H1 (cell line): Measurements from ENCODE around the gene B4GAT1. TPM values are rescaled to one million over a fixed set of nuclear protein-coding genes. Genes with fewer than 3 reads are reported as not detected.

ENCODE experiments used
- BCL11A ChIP-seq, 2 experiments: IDR thresholded peaks; one replicate each; pipeline ENCODE4 v1.6.1; 2011; ENCODE audit warnings: low read depth in 2 of 2, low read length in 2 of 2, mild to moderate bottlenecking in 2 of 2
- polyA plus RNA-seq, 7 experiments: library from polyadenylated mRNA; depleted of rRNA in 3 of 7; stranded (reverse) in 5 of 7; unstranded in 2 of 7; fragments of >200 nt in 5 of 7; fragments of 200-250 nt in 2 of 7; gene quantifications; 1 replicate in 5 of 7; 2 replicates in 1 of 7; 4 replicates in 1 of 7; pipeline versions ENCODE4 v1.2.1 to v1.2.3, GENCODE V29; 2011 to 2013; ENCODE audit warnings: missing spikeins in 2 of 7, mixed read lengths in 2 of 7
- total RNA-seq: library from RNA; stranded (reverse); fragmentation: NEBNext Ultra II Directional; extraction: Animal tissue kit (Norgen Biotek cat#: 25700); gene quantifications from 2 replicates; pipeline ENCODE4 v1.2.1, GENCODE V29; 2021

B4GAT1 gene
- total and polyA plus RNA-seq, 2 of the 8 experiments (the other 6 are each of a cell fraction or from before 2014, with no cell fraction given) = 22.2 to 27.8 TPM

DNA sequence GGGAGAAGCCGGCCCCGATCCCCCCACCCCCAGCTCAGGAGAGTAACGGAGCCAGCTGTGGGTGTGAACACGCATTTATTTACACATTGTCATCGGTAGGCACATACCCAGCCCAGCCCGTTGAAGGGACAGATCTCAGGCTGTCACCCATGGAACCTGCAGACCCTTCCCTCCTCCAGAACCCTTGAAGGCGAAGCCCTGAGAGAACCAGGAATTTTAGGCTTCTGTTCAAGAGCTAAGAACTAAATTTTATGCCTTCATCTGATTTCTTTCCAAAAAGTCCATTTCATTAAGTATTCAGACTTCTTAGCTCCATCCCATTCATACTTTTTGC is 2.1 kb downstream of the B4GAT1 start (continued):
- no peak for TF ChIP-seq BCL11A (IDR thresholded peaks at IDR 0.05; ENCODE audit: low read depth in 2 of 2, low read length in 2 of 2)
- TF ChIP-seq, all 59 proteins: peak for 0
